Ascending aorta (tissue), 2 donors: ENCODE measurements around the gene CARD19. TPM values are rescaled to one million over a fixed set of nuclear protein-coding genes. Genes with fewer than 3 reads are reported as not detected.

Source experiments
- DNase-seq, 2 donors: peaks; one replicate each; pipeline ENCODE4 v3.0.0-alpha.2; 2019; ENCODE audit warnings: low spot score in 2 of 2
- H3K27ac ChIP-seq, 2 donors: fragments of 200-600 bp; sonication (generic); one replicate each; pipeline ENCODE4 v1.5.1; 2016 to 2017; ENCODE audit warnings: mild to moderate bottlenecking in 1 of 2
- H3K27me3 ChIP-seq: fragments of 200-600 bp; sonication (generic); one replicate; pipeline ENCODE4 v1.5.1; 2017
- H3K36me3 ChIP-seq, 2 donors: fragments of 200-600 bp; sonication (generic); one replicate each; pipeline ENCODE4 v1.5.1; 2016
- H3K4me1 ChIP-seq, 2 donors: fragments of 200-600 bp; sonication (generic); one replicate each; pipeline ENCODE4 v1.5.1; 2016 to 2017; ENCODE audit warnings: mild to moderate bottlenecking in 1 of 2
- H3K4me3 ChIP-seq, 2 donors: fragments of 200-600 bp; sonication (generic); one replicate each; pipeline ENCODE4 v1.5.1; 2016 to 2017; ENCODE audit warnings: mild to moderate bottlenecking in 1 of 2
- H3K9me3 ChIP-seq, 2 donors: fragments of 200-600 bp; sonication (generic); one replicate each; pipeline ENCODE4 v1.5.1; 2016
- intact Hi-C: fragments of 100-400 bp; cut with DNase I; formaldehyde crosslinking; loops from one replicate; pipeline ENCODE4 v1.15.1; 2023
- total RNA-seq: library from RNA; depleted of rRNA; stranded (reverse); fragments of >200 nt; gene quantifications from one replicate; pipeline ENCODE4 v1.1.0, GENCODE V29; 2016
- TF ChIP-seq, protein P1 (sequence below), 3 experiments: fragments of 200-600 bp in 2 of 3; fragments of 450-650 bp in 1 of 3; sonication (generic) in 2 of 3; IDR thresholded peaks; one replicate each; pipeline ENCODE4 v1.5.1; 2016 to 2019; ENCODE audit warnings: antibody characterized with exemption in 3 of 3, mild to moderate bottlenecking in 1 of 3, moderate library complexity in 1 of 3

CARD19 gene
- total RNA-seq, 1 donor from 2014 or later, result 212 TPM

DNA sequence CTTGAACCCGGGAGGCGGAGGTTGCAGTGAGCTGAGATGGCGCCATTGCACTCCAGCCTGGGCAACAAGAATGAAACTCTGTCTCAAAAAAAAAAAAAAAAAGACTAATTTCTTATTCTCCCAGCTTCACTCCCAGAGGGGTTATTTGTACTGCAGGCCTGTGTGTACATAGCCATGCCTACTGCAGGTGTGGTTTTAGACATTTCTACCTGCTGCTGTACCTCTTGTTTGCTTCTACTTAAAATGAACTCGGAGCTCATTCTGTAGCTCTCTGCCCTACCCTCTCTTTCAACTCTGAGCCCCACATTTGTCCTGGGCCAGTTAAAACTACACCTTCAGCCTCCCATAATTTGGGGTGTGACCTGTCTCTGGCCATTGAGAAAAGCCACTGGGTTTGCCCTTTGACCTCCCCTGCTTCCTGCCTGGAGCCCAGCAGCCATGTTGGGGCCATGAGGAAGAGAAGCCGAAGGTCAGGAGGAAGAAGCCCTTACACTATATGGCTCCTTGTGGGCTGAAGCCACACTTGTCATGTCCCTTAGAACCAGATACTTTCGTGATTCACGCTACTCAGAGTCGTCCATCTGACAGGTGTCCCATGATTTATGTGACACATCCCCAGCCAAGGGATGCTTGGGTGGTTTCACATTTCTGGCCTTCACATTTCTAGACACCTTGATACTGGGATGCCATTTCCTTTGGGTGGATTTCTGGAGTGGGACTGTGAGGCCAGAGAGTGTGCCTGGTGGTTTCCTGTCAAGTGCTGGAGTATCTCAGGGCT lies 9.4 kb upstream of the CARD19 start:
- Histone ChIP-seq H3K9me3 (peaks cover 0 to 13% of the 10 kb centered on the region in 2 donors), H3K4me1 (no peaks in the 10 kb centered on the region), H3K36me3 (peaks cover 0 to 9% of the 10 kb centered on the region in 2 donors), H3K4me3 (no peak overlapping the region), H3K27ac (no peak overlapping the region), H3K27me3 (no peaks in the 10 kb centered on the region)
- DNase-seq, result peak in 1 of 2 donors; percentile 46
- intact Hi-C loops, result no loop called here
- TF ChIP-seq, protein P1, sequence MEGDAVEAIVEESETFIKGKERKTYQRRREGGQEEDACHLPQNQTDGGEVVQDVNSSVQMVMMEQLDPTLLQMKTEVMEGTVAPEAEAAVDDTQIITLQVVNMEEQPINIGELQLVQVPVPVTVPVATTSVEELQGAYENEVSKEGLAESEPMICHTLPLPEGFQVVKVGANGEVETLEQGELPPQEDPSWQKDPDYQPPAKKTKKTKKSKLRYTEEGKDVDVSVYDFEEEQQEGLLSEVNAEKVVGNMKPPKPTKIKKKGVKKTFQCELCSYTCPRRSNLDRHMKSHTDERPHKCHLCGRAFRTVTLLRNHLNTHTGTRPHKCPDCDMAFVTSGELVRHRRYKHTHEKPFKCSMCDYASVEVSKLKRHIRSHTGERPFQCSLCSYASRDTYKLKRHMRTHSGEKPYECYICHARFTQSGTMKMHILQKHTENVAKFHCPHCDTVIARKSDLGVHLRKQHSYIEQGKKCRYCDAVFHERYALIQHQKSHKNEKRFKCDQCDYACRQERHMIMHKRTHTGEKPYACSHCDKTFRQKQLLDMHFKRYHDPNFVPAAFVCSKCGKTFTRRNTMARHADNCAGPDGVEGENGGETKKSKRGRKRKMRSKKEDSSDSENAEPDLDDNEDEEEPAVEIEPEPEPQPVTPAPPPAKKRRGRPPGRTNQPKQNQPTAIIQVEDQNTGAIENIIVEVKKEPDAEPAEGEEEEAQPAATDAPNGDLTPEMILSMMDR (IDR thresholded peaks at IDR 0.05), result no peak

DNA sequence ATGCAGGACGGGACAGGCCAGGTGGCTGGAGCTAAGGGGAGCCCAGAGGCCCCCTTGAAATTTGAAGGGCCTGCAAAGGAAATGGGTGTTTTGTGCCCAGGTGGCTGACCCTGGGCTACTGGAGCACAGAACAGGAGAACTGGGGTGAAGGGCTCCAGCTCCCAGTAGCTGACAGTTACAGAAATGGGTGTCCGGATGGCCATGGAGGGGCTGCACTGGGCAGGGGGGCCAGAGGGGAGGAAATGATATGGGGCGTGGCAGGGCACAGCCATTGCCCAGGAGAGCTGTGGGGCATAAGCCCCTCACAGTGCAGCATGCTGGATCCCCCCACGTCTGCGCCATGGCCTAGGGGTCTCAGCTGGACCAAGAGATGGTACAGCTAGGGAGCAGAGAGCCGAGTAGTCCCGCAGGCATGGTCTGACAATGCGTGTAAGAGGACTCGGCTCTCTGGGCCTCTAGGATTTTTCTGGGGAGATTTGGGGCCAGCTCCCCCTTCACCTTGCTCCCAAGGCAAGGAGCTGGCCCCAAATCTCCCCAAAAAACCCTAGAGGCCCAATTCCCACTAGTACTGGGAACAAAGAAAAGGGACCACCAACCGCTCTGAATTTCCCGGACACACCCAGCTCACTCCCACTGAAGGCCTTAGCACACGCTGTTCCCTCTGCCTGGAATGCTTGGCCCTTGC lies 7.9 kb upstream of the CARD19 start:
- intact Hi-C loops, result no loop called here
- H3K36me3 ChIP-seq, result peaks cover 0 to 9% of the 10 kb centered on the region in 2 donors
- TF ChIP-seq, protein P1 (IDR thresholded peaks at IDR 0.05), result no peak
- no peak overlapping the region for H3K4me3 ChIP-seq
- no peaks in the 10 kb centered on the region for H3K27me3 ChIP-seq
- H3K4me1 ChIP-seq, result no peaks in the 10 kb centered on the region
- peaks cover 0 to 19% of the 10 kb centered on the region in 2 donors for H3K9me3 ChIP-seq
- DNase-seq, result peak in 1 of 2 donors; percentile 16
- H3K27ac ChIP-seq, result no peak overlapping the region

DNA sequence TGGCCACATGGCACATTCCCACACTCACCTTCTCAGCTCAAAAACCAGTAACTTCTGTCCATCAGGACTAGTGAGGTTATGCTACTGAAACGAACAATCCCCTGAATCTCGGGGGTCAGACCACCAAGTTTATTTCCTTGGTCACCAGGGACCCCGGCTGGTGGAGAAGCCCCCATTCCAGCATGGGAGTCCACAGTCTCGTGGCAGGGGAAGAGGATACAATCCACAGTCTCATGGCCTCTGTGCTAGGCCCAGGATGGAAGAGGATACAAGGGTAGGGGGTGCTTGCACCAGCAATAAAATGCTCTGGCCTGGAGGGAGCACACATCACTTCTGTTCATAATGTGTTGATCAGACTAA lies 7.4 kb upstream of the CARD19 start:
- Histone ChIP-seq H3K27me3 (no peaks in the 10 kb centered on the region), H3K9me3 (peaks cover 0 to 19% of the 10 kb centered on the region in 2 donors), H3K4me1 (peaks cover 0 to 3% of the 10 kb centered on the region in 2 donors), H3K27ac (no peak overlapping the region), H3K36me3 (peaks cover 0 to 9% of the 10 kb centered on the region in 2 donors), H3K4me3 (no peak overlapping the region)
- TF ChIP-seq, protein P1 (IDR thresholded peaks at IDR 0.05), result no peak
- peak in 1 of 2 donors; percentile 11 for DNase-seq
- intact Hi-C loops, result no loop called here

DNA sequence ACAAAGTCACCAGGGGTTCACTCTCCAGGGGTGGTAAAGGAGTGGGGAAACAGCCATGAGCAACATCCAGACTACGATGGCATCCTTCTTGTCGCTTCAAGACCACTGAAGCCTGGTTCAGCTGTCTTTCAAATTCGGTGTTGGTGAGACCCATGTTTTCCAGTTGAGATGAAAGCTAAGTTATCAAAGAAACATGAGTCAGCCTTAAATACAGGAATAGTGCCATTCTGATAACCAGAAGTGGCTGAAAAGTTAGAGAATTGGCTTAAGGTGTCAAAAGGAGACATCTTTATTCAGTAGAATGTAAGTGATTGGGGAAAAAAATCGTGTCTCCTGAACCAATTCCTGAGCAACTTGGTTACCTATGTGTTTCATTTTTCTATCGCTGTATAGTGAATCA lies 7.0 kb upstream of the CARD19 start:
- intact Hi-C loops, result no loop called here
- peaks cover 0 to 19% of the 10 kb centered on the region in 2 donors for H3K9me3 ChIP-seq
- no peaks in the 10 kb centered on the region for H3K27me3 ChIP-seq
- DNase-seq, result peak in 1 of 2 donors; percentile 12
- no peak overlapping the region for H3K4me3 ChIP-seq
- TF ChIP-seq, protein P1 (IDR thresholded peaks at IDR 0.05), result no peak
- peaks cover 0 to 9% of the 10 kb centered on the region in 2 donors for H3K36me3 ChIP-seq
- H3K4me1 ChIP-seq, result peaks cover 0 to 6% of the 10 kb centered on the region in 2 donors
- no peak overlapping the region for H3K27ac ChIP-seq

DNA sequence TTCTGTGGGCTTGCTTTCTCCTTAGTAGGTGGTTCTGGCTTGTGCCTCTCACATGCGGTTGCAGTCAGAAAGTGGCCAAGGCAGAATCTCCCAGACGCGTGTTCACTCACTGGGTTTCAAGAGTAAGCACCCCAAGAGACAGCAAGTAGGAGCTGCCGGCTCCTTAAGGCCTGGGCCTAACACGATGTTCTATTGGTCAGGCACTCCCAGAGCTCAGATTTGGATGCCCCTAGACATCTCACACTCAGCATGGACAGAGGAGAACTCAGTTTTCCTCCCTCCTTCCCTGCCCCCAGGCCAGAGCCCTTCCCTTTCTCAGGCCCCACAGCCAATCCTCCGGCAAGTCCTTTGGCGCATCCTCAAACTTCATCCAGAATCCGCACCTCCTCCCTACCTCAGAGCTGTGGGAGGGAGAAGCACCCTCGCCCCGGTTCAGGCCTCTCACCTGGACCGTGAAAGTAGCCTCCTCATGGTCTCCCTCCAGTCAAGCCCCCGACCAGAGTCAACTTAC lies 6.5 kb upstream of the CARD19 start:
- TF ChIP-seq, protein P1 (IDR thresholded peaks at IDR 0.05), result no peak
- Histone ChIP-seq H3K27ac (no peak overlapping the region), H3K27me3 (no peaks in the 10 kb centered on the region), H3K36me3 (peaks cover 0 to 6% of the 10 kb centered on the region in 2 donors), H3K4me1 (peaks cover 0 to 6% of the 10 kb centered on the region in 2 donors), H3K9me3 (peaks cover 0 to 19% of the 10 kb centered on the region in 2 donors), H3K4me3 (no peak overlapping the region)
- intact Hi-C loops, result no loop called here
- peak in 1 of 2 donors; percentile 52 for DNase-seq
